OCI-M1 (cell line): ENCODE results near the gene NLRP1.
A peak's percentile ranks its signal among the peaks of the same experiment; 100 is the strongest.

ENCODE experiments used
- DNase-seq: peaks from one replicate; lab custom pipeline; 2025; lab: John Stamatoyannopoulos, UW

Gene NLRP1

GRCh38 chr17:5584383-5585286, at the start of gene NLRP1:
NLRP1 (minus strand) TSS chr17:5584509; CDS start chr17:5583957, 552 bp downstream.
- DNase-seq = peak; percentile 41

- no peak for DNase-seq
Measured at GRCh38 chr17:5631958-5632590, 47.8 kb upstream of the NLRP1 start.

- DNase-seq = no peak
Measured at GRCh38 chr17:5630434-5630833, 46.1 kb upstream of the NLRP1 start.

- DNase-seq = no peak
Measured at GRCh38 chr17:5629128-5629527, 44.8 kb upstream of the NLRP1 start.

DNA sequence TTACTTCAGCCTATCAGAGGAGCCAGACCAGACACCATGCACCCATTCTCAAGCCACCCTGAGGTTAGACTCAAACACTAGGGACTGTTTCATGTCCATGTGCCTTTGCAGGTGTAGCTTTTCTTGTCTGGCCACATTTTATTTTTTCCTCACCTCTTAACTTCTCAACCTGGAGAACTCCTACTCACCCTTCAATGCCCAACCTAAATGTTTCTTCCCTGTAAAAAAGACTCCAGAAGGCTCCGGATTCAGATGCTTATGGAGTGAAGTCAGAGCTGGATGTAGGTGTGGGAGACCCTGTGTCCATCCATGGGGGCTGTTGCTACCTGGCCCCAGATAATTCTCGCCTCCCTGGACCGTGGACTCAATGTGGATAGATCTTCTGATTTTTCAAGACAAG, 44.0 kb upstream of the NLRP1 start:
- DNase-seq = no peak

DNA sequence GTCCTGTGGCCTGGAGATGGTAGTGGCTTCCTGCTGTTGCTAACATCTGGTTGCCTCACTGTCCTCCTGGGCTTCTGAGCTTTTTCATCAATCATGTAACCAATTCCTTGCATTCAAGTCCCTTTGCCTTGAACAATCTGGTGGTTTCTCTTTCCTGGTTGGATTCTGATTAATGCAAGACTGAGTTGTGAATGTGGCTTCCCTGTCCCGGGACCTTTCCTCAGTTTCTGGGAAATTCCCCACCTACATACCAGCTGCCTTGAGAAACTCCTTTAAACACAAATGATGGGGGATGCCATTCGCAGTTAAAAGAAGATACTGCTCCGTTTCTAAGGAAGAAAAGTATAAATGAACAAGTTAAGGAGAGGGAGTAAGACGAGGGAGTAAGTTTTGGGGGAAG, 39.9 kb upstream of the NLRP1 start:
- DNase-seq = no peak

DNA sequence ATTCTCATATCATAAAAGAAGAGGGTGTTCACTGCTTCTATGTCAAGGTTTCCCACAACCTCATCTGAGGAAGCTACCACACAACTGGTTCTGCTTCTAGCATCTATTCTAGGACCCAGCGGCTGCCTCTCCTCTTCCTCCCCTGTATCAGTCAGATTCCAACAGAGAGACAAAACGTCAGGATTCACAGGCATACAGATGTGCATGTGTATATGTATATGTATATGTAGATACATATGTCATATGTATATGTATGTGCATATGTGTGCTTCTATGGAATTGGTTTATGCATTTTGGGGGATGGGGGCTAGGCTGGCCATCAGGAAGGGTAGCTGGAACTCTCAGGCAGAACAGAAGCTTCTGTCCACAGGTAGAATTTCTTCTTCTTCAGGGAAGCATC, 37.4 kb upstream of the NLRP1 start:
- no peak for DNase-seq

- peak; percentile 15 for DNase-seq
Measured at GRCh38 chr17:5621026-5621425, 36.7 kb upstream of the NLRP1 start.

DNA sequence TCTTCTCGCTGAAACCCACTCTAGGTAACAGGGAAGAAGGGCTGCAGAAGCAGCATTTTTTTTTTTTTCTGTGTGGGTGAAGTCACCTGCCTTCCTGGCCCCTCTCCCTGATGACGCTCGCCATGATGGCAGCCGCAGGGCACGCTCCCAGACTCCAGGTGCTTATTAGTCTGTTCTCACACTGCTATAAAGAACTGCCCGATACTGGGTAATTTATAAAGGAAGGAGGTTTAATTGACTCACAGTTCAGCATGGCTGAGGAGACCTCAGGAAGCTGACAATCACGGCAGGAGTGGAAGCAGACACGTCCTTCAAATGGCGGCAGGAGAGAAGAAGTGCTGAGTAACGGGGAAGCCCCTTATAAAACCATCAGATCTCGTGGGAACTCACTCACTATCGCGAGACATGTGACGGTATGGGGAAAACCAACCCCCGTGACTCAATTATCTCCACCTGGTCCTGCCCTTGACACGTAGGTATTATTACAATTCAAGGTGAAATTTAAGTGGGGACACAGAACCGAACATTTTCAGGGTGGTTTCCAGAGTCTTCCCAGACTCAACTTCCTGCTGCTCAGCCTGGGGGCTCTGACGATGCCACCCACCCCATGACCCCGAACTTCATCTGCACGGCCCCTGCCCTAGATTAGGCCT, 34.9 kb upstream of the NLRP1 start:
- peak; percentile 95 for DNase-seq

DNA sequence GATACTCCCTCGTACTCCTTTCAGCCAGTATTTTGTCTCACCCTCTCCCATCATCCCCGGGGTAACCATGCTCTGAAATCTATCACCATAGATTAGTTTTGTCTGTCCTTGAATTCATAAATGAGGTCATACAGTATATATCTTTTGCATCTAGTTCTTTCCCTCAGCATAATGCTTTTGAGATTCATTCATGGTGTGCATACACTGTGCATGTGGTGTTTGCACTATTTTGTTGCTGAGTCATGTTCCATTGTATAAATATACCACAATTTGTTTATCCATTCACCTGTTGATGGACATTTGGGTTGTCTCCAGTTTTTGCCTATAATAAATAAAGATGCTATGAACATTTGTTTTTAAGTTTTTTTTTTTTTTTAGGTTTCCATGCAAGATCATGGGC, 34.2 kb upstream of the NLRP1 start:
- DNase-seq = peak; percentile 62

DNA sequence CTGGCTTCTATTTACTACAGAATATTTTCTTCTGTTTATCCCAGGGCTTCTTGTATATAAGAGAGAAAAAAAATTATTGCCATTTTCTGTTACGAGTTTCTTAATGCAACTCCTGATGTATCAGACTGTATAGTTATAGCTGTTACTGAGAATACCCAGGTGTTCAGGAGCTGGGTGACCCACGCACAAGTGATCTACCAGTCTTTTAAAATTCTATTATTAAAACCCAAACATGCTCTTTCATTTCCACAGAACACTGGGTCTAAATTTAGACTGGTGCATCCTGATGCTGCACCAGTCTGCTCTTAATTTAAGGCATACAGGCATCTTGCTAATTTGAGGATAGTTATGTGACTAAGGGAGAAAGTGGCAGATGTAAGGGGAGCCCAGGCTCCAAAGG, 31.2 kb upstream of the NLRP1 start:
- no peak for DNase-seq

- no peak for DNase-seq
Measured at GRCh38 chr17:5610956-5611355, 26.6 kb upstream of the NLRP1 start.

GRCh38 chr17:5608399-5609112, 24.2 kb upstream of the NLRP1 start:
- no peak for DNase-seq

DNA sequence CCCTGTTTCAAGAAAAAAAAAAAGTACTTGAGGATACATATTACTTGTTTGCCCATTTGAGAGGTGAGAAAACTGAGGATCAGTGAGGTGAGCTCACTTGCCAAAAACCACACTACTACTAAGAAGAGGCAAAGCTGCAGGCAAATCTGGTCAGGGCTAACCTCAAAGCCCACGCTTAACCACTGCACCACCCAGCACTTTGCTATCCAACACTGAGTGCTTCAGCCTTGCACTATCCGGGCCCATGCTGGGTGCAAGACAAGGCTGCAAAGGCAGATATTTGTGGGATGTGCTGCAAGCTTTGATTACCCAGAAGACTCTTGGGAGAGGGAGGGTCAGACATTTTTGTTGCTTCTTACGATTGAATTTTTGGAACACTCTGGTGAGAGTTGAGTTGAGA, 23.6 kb upstream of the NLRP1 start:
- no peak for DNase-seq

DNA sequence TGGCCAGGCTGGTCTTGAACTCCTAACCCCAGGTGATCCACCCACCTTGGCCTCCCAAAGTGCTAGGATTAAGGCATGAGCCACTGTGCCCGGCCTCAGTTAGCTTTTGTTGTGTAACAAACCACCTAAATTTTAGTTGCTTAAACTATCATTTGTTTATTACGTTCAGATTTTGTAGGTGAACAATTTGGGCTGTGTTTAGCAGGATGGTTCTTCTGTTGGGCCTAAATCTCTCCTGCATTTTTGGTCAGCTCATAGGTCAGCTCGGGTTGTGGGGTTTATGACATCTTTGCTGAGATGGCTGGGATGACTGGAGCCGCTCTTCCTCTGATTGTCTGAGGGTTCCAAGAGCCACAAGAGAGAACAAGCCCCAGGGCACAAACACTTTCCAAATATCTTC, 21.1 kb upstream of the NLRP1 start:
- DNase-seq = no peak

- DNase-seq = no peak
Measured at GRCh38 chr17:5600041-5600440, 15.7 kb upstream of the NLRP1 start.

DNA sequence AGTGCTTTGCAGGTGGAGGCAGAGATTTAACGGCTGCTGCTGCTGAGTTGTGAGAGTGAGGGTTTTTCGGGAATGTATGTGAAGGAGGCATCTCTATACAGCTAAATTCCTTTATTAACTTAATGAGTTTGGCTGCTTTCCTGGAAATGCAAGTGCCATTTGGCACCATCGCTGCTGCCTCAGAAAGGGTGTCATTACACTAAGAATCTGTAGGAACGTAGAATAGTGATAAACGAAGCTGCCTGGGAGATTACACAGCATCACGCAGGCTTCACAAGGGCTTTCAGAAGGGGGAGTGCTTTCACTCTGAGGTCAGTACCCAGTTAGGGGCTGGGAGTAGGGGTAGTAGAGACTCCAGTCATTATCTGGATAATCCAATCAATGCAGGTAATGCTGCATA, 14.1 kb upstream of the NLRP1 start:
- DNase-seq = no peak

DNA sequence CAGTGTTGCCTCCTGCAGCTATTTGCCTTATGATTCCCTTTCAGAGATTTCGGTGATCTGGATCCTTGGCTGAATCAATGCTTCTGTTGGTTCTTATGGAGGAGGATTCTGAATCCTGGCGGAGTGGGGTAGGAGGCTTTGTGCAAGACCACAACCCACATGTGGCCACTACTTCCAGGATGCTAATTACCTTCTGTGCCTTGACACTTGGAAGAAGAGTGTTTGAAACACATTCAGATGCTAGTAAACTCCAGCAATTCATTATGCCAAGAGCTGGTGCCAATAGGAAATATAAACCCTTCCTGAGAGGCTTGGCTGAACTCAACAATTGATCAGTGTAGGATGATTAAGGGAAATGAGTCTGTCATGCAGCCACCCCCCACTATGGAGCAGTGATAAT, 12.1 kb upstream of the NLRP1 start:
- no peak for DNase-seq

DNA sequence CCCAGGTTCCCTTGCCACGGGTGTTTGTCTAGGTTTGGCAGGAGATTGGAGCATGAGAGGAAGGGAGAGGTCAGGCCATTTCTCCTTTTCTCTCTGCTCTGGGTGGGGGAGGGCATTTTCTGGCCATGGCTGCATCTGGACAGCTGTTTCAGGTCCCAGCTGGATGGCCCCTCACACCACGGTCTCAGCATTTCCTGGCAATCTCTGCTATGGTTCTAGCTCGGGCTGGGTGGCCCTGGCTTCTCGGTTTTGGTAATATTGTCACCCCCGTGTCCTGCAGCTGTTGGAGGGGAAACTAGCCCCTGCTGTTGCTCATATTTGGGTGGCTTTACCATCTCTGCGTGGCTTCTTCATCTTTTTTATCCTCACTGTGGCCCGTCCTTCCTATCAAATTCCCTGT, 11.5 kb upstream of the NLRP1 start:
- no peak for DNase-seq

DNA sequence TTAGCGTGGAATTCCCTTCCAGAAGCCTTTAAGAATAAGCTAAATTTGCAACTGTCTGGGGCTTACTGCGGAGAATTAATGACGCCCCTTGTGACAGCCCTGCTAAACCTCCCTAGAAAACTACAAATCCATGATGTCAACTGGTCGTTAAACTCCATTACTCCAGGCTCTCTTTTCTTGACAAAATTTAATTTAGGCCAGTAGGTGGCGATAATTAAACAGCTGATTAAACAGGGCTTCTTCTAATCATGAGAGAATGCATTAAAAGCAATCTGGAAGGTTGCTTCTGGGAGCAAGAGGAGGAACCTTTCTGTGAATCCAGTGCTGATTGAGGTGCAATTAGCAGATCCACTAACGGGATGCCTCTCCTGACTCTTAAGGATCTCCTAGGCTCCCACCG, 8.1 kb upstream of the NLRP1 start:
- DNase-seq = peak; percentile 81

DNA sequence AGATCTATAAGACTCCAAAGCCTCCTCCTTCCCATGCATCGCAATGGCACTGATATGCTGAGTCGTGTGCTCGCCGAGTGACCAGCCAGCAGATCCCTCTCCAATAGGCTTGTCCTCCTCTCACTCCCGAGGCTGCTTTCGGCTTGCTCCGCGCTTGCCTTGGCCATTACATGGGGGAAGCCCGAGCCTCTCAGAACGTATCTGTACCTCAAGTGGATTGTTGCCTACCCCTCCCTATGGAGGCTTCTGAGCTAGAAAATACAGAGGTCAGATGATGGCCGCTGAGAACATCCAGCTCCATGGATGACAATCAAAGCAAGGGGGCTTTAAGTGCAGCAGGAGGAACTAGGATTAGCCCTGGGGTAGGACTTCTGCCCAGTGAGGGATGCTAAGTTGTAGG, 7.7 kb upstream of the NLRP1 start:
- no peak for DNase-seq

DNA sequence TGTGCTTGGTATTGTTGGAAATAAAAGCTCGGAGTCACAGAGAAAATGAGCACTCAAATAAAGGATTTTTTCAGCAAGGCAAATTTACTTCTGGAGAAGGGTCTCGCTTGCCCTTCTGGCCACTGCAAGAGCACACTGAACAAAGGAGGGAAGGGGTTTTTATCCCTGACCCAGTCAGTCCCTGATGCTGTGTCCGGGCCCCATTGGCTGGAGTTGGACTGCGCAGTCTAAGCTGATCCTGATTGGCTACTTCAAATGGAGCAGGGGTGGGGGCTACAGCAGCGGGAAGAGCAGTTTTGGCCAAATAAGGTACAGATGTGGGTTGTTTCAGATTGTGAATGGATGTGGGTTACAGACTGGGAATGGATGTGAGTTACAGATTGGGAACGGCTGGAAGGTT, 4.3 kb upstream of the NLRP1 start:
- no peak for DNase-seq
